Spinal cord (tissue), 4 donors: ENCODE measurements around the gene PSMA2. TPM values are rescaled to one million over a fixed set of nuclear protein-coding genes. Genes with fewer than 3 reads are reported as not detected.

Experiments
- polyA plus RNA-seq, 2 donors: library from polyadenylated mRNA; unstranded; fragments of 120-200 nt; gene quantifications; one replicate each; pipeline ENCODE4 v1.2.1, GENCODE V29; 2013; ENCODE audit not compliant: insufficient read length in 2 of 2
- total RNA-seq, 2 donors: library from RNA; depleted of rRNA in 1 of 2; stranded (reverse); fragments of 120-200 nt in 1 of 2; fragments of >200 nt in 1 of 2; gene quantifications; one replicate each; pipeline versions ENCODE4 v1.2.3 to v1.2.4, GENCODE V29; 2013 to 2014

The PSMA2 gene
- total and polyA plus RNA-seq, 4 donors = 46.4 to 150 (median 115) TPM

Other genes starting within 250 kb of the PSMA2 start
- gene C7orf25, start 20.1 kb downstream of the PSMA2 start, total RNA-seq = 1 to 10 TPM; 5.6 to 5.8 TPM
- 1 to 10 TPM; 3.0 to 3.6 TPM for gene C7orf25, start 20.1 kb downstream of the PSMA2 start, polyA plus RNA-seq
- 10 to 100 TPM; 47.8 to 55.9 TPM for gene MRPL32, start 202 bp upstream of the PSMA2 start, total RNA-seq
- gene MRPL32, start 202 bp upstream of the PSMA2 start, polyA plus RNA-seq = 10 to 100 TPM; 53.5 to 56.6 TPM
- 10 to 100 TPM; 10.7 to 23.5 TPM for gene HECW1, start 180.5 kb upstream of the PSMA2 start, total RNA-seq
- gene HECW1, start 180.5 kb upstream of the PSMA2 start, polyA plus RNA-seq = 10 to 100 TPM; 15.8 to 20.9 TPM